Measurements from ENCODE around the gene UHRF1.
"Not testable (repeated sequence)": the region's sequence is repeated elsewhere in the genome, so short reads cannot be mapped to it uniquely, and the experiment has no call there.

UHRF1 gene

DNA sequence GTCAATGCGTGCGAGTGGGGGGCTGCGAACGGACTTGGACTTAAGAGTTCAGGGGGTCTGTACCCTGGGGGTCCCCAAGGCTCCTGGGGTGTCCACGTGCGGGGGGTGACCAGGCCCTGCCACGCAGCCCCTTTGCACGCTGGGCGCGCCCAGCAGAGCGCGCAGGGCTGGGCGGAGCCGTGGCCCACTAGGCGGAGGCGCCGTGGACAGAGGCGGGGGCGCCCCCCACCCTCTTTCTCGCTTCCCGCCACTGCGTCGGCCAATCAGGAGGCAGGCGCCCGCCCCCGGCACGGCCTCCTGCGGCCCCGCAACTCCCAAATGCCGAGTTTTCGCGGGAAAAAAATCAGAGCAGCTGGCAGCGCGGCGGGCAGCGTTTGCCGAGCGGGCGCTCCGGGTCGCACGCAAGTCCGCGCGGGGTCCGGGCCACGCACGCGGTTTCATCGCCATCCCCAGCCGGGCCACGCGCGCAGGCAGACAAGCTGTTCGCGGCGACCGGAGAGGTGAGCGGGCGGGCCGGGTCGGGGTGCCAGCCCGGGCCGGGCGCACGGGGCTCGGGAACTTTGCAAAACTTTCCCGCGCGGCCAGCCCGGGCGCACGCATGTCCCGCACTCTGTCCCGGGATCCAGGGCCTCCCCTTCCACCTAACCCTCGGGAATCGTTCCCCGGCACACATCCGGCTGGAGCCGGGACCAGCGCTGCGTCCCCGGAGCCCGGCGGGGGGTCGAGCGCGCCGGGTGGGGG is at the start of gene UHRF1:
UHRF1 (plus strand) TSS at position 346 of the 741 bp plus-strand sequence. CDS start 1,385 bp downstream, outside the sequence.
- no peak for DNase-seq (ENCODE audit: low read depth in 2 of 2)

DNA sequence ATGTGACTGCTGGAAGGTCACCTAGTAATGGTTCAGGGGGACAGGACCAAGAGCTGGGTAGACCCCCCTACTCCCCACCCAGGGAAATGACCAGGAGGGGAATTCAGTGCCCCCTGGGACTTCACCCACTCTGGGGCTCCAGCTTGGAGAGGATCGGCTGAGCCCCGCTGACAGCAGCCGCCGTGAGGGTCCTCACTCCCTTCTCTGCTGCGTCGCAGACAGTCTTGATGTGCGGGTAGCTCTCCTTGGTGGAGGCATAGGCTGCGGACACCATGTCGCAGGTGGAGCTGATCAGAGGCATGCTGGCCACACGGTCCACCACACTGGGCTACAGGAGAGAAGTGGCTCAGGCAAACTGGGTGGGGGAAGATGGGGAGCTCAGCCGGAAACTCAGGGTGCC is 49.6 kb upstream of the UHRF1 start:
- DNase-seq (ENCODE audit: low read depth in 2 of 2), result no peak

DNA sequence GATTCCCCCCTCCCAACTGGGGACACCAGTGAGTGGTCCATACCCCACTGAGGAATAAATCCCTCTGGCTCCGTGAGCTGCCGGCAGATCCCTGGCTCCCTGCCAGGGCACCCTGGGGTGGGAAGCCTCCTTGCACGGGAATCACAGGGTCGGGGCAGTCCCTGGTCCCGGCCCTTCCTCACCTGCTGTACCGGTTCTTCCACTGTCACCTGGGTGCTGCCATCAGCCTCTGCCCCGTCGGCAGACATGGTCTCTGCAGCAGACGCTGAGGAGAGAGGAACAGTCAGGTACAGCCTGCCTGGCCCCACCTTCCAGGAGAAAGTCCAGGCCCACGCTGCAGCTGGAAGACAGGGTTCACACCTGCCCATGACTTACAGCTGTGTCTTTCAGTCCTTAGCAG is 48.2 kb upstream of the UHRF1 start:
- no peak for DNase-seq (ENCODE audit: low read depth in 2 of 2)

DNA sequence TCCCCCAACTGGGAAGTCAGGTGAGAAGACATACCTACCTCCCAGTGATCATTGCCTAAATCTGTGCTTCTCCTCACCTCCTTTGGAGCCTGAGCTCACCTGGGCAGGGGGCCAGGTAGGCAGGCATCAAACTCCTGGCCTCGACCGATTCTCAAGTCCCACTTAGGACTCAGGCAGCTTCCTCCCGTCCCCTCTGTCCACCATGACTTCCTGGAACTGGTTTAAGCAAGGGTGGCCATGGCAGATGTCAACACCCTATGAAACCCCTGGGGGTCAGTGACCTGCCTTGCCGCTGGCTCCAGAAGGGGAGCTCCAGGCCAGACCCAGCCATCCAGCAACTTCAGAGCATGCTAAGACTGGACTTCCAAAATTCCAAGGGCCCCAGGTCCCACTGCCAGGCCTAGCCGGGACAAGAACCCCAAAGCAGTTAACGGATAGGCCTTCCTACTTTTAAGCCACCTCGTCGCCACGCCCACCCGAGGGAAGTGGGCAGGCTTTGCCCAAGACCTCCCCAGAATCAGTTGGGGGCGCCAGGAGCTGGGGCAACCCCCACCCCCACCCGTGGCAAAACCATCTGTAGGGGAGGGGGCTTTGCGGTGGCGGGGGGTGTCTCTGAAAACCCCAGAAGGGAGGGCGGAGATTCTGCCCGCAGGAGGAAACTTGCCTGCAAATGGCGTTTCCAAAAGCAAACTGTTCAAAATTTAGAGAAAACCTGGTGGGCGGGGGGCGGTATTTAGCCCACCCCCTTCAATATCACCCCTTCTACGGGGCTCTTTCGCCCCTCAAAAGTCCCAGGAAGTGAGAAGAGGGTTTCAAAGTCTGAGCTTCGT is 42.5 kb upstream of the UHRF1 start:
- peak in 1 of 2 donors; percentile 14 for DNase-seq (ENCODE audit: low read depth in 2 of 2)

DNA sequence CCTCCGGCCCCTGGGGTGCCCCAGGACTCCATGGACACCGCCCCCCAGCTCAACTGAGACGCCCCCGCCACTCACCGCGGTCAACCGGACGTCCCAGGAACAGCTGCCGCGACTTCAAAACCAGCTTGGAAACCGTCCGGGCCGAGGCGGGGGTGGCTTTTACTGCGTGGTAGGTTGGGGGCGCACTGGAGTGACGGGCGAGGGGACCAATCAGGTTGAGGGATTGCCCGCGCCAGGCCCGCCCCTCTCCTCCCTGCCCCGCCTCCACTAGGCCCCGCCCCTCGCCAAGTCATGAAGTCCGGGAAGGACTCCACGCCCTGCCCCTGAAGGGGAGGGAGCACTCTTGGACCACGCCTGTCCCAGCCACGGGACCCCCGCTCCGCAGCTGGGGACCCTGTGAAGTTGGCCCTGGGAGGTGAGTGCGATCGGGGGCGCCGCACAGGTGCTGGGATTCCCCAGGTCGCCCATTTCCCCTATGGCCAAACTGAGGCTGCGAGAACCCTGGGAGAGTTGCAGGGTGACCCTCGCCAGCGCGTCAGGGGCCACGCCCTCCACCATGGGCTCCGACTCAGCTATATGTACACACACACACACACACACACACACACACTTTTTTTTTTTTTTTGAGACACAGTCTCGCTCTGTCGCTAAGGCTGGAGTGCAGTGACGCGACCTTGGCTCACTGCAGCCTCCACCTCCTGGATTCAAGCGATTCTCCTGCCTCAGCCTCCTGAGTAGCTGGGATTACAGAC is 41.6 kb upstream of the UHRF1 start, which contains the start of gene PLIN3:
PLIN3 (minus strand) TSS at position 134 of the 752 bp plus-strand sequence. CDS start 6,273 bp downstream, outside the sequence.
- DNase-seq (ENCODE audit: low read depth in 2 of 2), result peak; percentile 80 to 96

DNA sequence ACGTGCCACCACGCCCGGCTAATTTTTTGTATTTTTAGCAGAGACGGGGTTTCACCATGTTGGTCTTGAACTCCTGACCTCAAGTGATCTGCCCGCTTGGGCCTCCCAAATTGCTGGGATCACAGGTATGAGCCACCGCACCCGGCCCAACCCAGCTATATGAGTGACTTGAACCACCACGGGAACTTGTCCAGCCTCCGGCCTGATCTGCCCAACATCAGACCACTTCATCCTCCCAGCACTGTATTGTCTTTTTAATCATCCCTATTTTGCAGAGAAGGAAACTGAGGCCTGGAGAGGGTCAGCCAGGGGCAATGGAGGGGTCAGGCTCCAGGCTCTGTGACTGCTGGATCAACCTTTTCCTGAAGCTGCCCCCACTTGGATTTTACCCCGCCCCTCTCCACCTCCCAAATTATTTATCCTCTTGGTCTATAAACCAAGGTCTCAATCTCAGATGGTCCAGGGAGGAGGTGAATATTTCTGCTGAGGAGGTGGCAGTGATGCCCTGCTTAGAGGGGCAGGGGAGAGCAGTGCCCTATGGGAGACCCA is 40.9 kb upstream of the UHRF1 start:
- no peak for DNase-seq (ENCODE audit: low read depth in 2 of 2)

DNA sequence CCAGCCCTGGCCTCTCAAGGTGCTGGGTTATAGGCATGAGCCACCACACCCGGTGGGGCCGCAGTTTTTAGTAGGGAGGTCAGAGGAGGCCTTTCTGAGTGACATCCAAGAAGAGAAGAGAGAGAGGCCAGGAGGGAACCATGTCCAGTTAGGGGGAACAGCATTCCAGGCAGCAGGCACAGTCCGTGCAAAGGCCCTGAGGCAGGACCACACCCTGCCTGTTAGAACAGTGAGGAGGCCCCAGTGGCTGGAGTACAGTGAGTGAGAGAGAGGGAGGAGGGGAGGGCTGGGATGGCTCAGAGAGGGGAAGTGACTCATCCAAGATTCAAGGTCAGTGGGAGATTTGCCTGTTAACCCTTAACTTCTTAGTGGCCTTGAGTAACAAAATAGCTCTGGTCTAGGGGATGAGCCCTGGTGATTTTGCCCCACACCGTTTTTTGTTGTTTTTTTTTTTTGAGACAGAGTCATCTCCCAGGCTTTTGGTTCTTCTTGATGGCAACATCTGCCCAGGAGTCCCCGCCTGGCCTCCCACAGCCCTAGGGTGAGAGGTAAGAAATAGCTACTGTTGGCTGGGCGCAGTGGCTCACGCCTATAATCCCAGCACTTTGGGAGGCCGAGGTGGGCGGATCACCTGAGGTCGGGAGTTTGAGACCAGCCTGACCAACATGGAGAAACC is 39.1 kb upstream of the UHRF1 start:
- DNase-seq (ENCODE audit: low read depth in 2 of 2), result no peak

DNA sequence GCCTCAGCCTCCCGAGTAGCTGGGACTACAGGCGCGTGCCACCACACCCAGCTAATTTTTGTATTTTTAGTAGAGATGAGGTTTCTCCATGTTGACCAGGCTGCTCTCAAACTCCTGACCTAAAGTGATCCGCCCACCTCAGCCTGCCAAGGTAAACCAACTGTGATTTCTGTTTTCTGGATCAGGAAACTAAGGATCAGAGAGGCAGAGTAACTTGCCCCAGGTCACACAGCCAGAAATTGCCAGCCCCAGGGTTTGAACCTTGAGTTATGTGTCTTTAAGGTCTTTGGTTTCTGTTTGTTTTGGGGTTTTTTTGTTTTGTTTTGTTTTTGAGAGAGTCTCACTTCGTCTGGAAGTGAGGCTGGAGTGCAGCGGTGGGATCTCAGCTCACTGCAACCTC is 37.6 kb upstream of the UHRF1 start:
- DNase-seq (ENCODE audit: low read depth in 2 of 2), result no peak

DNA sequence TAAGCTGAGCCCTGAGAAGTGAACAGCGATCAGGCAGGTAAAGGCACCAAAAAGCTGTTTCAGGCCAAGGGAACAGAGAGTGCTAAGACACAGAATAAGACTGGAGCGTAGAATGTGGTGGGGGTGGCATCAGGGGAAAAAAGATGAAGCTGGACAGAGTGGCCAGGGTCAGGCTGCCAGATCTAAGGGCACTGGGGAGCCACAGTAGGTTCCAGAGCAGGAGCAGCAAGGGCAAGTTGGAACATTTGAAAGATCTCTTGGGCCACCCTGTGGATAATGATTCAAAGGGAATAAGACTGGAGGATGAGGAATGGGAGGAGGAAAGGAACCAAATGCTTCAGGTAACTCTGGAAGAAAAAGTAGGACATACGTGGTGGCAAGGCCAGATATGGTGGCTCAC is 35.4 kb upstream of the UHRF1 start:
- no peak for DNase-seq (ENCODE audit: low read depth in 2 of 2)

DNA sequence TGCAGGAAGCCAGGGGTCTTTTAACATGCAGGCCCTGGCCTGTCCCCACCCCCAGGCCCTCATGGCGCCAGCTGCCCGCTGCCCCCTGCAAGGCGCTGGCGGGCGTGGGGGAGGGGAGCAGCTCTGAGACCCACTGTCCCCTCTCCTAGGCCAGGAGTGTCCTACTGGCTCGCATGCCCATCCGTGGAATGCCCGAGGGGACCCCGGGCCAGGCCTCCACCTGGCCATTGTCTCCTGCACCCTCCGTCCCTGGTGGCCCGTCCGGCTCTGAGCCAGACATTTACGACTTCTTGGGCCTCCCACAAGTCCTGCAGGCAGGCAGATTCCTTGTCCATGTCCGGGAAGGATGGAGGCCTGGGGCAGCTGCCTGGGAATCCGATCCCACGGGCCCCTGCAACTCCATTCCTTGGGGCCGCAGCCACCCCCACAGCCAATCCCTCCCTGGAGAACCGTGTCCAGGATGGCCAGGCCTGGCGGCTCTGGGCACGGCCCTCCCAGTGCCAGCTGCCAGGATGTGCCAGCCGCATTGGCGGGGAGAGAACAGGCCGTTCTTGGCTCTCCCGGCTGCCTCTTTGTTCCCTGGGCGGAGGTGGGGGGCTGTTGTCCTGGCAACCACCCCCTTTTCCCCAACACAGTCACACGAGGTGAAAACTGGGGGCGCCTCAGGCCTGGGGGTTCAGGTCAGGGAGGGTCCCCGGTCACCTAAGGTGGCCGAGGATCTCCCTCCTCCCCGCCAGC is 31.4 kb upstream of the UHRF1 start:
- no peak for DNase-seq (ENCODE audit: low read depth in 2 of 2)

DNA sequence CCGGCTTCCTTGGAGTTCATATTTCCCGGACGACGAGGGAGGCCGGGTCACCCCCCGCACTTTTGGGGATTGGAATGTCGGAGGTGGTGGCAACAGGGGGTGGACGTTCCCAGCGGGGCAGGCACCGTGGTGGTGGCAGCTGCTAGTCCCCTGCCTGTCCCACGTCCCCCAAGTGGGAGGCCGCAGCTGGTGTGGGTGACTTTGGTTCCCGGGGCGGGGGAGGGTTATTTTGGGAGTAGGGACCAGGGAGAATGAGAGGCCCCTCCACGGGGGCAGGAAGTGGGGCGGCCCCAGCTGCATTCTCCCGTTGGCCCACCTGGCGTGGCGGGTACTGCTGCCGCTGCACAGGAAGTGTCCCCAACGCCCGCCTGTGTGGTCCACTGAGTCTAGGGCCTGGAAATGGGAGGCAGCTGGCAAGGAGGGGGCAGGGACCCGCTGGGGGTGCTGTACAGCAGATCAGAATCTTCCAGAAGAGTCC is 30.8 kb upstream of the UHRF1 start:
- no peak for DNase-seq (ENCODE audit: low read depth in 2 of 2)

DNA sequence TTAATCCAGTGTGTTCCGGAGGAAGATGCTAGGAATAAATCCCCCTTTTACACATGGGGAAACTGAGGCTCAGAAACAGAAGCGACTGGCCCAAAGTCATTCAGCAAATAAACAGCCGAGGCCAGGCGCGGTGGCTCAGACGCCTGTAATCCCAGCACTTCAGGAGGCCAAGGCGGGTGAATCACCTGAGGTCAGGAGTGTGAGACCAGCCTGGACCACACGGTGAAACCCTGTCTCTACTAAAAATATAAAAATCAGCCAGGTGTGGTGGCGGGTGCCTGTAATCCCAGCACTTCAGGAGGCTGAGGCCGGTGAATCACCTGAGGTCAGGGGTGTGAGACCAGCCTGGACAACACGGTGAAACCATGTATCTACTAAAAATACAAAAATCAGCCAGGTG is 30.3 kb upstream of the UHRF1 start:
- DNase-seq (ENCODE audit: low read depth in 2 of 2), result no peak

DNA sequence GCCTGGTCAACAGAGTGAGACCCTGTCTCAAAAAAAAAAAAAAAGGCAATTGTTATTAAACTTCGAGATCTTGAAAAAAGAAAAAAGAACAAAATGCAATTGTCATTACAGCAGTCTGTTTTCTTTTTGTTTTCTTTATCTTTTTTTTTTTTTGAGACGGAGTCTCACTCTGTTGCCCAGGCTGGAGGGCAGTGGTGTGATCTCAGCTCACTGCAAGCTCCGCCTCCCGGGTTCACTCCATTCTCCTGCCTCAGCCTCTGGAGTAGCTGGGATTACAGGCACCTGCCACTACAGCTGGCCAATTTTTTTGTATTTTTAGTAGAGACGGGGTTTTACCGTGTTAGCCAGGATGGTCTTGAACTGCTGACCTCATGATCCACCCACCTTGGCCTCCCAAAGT is 26.4 kb upstream of the UHRF1 start:
- not testable (repeated sequence) for DNase-seq (ENCODE audit: low read depth in 2 of 2)

DNA sequence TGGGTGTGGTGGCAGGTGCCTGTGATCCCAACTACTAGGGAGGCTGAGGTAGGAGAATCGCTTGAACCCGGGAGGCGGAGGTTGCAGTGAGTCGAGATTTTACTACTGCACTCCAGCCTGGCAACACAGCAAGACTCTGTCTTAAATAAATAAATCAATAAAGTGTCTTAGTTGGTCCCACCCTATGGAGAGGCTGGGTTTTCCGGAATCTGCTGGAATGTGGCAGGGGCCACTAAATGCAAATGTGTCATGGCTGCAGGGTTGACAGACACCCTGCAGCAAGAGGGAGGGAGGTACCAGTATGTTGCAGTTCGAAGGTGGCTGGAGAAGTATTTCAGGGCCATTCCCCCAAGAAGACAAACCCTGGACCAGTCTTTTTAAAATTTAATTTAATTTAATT is 24.3 kb upstream of the UHRF1 start:
- not testable (repeated sequence) for DNase-seq (ENCODE audit: low read depth in 2 of 2)

DNA sequence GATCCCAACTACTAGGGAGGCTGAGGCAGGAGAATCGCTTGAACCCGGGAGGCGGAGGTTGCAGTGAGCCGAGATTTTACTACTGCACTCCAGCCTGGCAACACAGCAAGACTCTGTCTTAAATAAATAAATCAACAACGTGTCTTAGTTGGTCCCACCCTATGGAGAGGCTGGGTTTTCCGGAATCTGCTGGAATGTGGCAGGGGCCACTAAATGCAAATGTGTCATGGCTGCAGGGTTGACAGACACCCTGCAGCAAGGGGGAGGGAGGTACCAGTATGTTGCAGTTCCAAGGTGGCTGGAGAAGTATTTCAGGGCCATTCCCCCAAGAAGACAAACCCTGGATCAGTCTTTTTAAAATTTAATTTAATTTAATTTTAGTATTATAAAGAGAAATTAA is 21.5 kb upstream of the UHRF1 start:
- not testable (repeated sequence) for DNase-seq (ENCODE audit: low read depth in 2 of 2)

DNA sequence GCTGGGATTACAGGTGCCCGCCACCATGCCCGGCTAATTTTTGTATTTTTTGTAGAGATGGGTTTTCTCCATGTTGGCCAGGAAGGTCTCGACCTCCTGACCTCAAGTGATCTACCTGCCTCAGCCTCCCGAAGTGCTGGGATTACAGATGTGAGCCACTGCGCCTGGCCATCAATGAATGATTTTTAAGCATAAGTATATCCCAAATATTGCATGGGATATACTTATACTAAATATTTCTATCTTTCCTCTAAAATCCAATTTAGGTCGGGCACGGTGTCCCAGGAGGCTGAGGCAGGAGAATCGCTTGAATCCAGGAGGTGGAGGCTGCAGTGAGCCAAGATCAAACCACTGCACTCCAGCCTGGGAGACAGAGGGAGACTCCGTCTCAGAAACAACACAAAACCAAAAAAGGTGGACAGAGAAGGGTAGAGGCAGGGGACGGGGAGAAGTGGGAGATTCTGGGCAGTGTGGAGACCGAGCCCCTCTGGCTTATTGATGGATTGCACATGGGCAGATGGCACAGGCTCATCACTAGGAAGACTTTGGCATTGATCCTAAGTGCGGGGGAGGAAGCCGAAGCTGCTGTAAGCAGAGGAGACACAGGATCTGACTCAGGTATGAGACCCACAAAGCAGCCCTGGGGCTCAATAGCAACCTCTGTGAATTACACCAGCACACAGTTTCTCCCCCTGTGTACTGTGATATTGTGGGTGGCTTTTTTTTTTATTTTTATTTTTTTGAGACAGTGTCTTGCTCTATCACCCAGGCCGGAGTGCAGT is 20.1 kb upstream of the UHRF1 start:
- DNase-seq (ENCODE audit: low read depth in 2 of 2), result no peak

DNA sequence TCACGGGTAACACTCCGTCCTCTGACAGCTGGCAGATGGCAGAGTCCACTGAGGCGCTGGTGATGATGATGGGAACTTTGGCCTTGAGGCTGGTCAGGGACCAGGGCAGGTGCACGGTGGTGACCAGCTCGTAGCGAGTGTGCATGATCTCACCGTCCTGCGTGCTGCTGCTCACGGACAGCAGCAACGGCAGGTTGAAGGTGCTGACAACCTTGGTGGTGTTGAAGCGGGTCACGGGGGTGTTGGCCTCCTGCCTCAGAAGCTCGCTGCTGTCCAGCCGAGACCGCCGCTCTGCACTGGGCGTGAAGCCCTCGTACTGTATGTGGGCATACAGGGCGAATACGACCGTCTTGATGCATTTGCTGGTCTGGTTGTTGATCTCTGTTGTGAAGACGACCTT is 18.2 kb upstream of the UHRF1 start:
- no peak for DNase-seq (ENCODE audit: low read depth in 2 of 2)

DNA sequence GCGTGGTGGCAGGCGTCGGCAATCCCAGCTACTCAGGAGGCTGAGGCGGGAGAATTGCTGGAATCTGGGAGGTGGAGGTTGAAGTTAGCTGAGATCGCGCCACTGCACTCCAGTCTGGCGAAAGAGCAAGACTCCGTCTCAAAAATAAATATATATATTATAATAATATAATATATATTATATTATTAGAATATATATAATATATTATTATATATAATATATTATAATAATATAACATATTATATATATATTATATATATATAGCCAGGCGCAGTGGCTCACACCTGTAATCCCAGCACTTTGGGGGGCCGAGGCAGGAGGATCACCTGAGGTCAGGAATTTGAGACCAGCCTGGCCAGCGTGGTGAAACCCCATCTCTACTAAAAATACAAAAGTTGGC is 16.3 kb upstream of the UHRF1 start:
- DNase-seq (ENCODE audit: low read depth in 2 of 2), result not testable (repeated sequence)

DNA sequence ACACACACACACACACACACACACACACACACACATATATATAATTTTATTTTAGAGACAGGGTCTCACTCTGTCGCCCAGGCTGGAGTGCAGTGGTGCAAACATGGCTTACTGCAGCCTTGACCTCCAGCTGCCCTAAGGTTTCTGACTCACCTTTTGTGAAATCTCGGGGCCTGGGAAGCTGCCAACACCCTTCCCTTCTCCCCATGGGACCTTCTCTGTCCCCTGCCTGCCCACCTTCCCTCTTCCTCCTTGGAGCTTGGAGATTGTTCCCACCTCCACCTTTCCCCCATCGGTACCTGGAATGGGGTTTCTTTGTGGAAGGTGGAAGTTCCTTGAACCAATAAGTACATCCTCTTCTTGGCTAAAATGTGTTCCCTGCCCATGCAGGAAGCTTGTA is 12.9 kb upstream of the UHRF1 start:
- no peak for DNase-seq (ENCODE audit: low read depth in 2 of 2)

DNA sequence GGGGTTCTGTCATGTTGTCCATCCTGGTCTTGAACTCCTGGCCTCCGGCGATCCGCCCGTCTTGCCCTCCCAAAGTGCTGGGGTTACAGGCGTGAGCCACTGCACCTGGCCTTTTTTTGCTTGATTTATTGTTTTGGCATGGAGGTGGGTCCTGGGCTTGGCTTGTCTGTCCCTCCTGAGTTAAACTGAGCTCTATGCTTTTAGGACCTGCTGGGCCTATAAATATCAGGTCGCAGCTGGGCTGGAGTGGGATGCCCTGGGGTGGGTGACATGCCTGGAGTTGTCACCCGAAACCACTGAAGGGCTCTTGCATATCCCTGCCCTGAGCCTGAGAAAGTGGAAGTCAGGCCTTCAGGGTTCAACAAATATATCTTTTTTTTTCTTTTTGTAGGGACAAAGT is 12.2 kb upstream of the UHRF1 start:
- no peak for DNase-seq (ENCODE audit: low read depth in 2 of 2)
